Stomach (tissue), 9 donors: Measurements from ENCODE around the gene PPP1R13B. TPM values are rescaled to one million over a fixed set of nuclear protein-coding genes. Genes with fewer than 3 reads are reported as not detected.

Experiments
- DNase-seq, 2 donors: peaks; one replicate each; pipeline versions ENCODE4 v3.0.0 to v3.0.0-alpha.2; 2013 to 2019
- H3K27ac ChIP-seq, 5 donors: fragments of 200-600 bp in 4 of 5; sonication (generic) in 4 of 5; one replicate each; pipeline ENCODE4 v1.5.1; 2013 to 2019; ENCODE audit warnings: mild to moderate bottlenecking in 1 of 5, moderate library complexity in 1 of 5
- H3K27me3 ChIP-seq, 3 donors: fragments of 200-600 bp; sonication (generic); one replicate each; pipeline ENCODE4 v1.5.1; 2017 to 2019; ENCODE audit warnings: mixed run types in 1 of 3
- H3K36me3 ChIP-seq, 4 donors: fragments of 200-600 bp; sonication (generic); 1 replicate in 3 of 4; 2 replicates in 1 of 4; pipeline ENCODE4 v1.5.1; 2016 to 2019
- H3K4me1 ChIP-seq, 4 donors: fragments of 200-600 bp; sonication (generic); one replicate each; pipeline ENCODE4 v1.5.1; 2016 to 2019
- H3K4me3 ChIP-seq, 4 donors: fragments of 200-600 bp; sonication (generic) in 3 of 4; one replicate each; pipeline ENCODE4 v1.5.1; 2016 to 2019; ENCODE audit warnings: mild to moderate bottlenecking in 1 of 4
- H3K9me3 ChIP-seq, 4 donors: fragments of 200-600 bp; sonication (generic); one replicate each; pipeline ENCODE4 v1.5.1; 2016 to 2019
- EP300 ChIP-seq: sonication (generic); formaldehyde crosslinking; IDR thresholded peaks from one replicate; pipeline ENCODE4 v1.6.1; 2017; ENCODE audit warnings: antibody characterized with exemption
- POLR2A ChIP-seq, 4 donors: fragments of 450-650 bp; IDR thresholded peaks; one replicate each; pipeline ENCODE4 v1.6.1; 2016; ENCODE audit warnings: antibody characterized with exemption in 4 of 4, control low read depth in 2 of 4, mild to moderate bottlenecking in 1 of 4, moderate library complexity in 1 of 4
- POLR2AphosphoS5 ChIP-seq, 3 donors: sonication (generic); formaldehyde crosslinking; IDR thresholded peaks; one replicate each; pipeline ENCODE4 v1.6.1; 2016; ENCODE audit warnings: antibody characterized with exemption in 3 of 3
- WGBS, 5 donors: extraction: QIAGEN DNeasy Blood & Tissue Kit in 3 of 5; methylation state at CpG; one replicate each; pipeline versions ENCODE4 v1.1.5 to v1.1.7; 2013 to 2018; 5-methylcytosine and 5-hydroxymethylcytosine counted together
- intact Hi-C: fragments of 100-400 bp; cut with DNase I; formaldehyde crosslinking; loops from one replicate; pipeline ENCODE4 v1.15.1; 2023; ENCODE audit warnings: low total_unique reads
- polyA plus RNA-seq, 3 donors: library from polyadenylated mRNA; stranded (reverse); fragments of 200-250 nt; gene quantifications; one replicate each; pipeline ENCODE4 v1.2.3, GENCODE V29; 2013
- total RNA-seq, 5 donors: library from RNA; depleted of rRNA; stranded (reverse); fragments of >200 nt; gene quantifications; one replicate each; pipeline versions ENCODE4 v1.1.0 to v1.2.3, GENCODE V29; 2014 to 2016
- TF ChIP-seq, protein P1 (sequence below), 7 experiments: fragments of 450-650 bp in 4 of 7; fragments of 200-600 bp in 3 of 7; sonication (generic) in 3 of 7; IDR thresholded peaks; one replicate each; pipeline ENCODE4 v1.5.1; 2016 to 2019; ENCODE audit warnings: antibody characterized with exemption in 7 of 7, control low read depth in 2 of 7, mild to moderate bottlenecking in 1 of 7
- donor health status: healthy with polysubstance abuse.
- donor health status: Bipolar disorder and iron deficiency.
- donor health status: healthy.

Gene PPP1R13B
- total and polyA plus RNA-seq, 8 donors, result 10.8 to 84.0 (median 18.3) TPM

- intact Hi-C loops, result no loop called here
- TF ChIP-seq POLR2AphosphoS5 (IDR thresholded peaks at IDR 0.05) (no peak), EP300 (no peak), POLR2A (IDR thresholded peaks at IDR 0.05) (no peak)
- TF ChIP-seq, protein P1, sequence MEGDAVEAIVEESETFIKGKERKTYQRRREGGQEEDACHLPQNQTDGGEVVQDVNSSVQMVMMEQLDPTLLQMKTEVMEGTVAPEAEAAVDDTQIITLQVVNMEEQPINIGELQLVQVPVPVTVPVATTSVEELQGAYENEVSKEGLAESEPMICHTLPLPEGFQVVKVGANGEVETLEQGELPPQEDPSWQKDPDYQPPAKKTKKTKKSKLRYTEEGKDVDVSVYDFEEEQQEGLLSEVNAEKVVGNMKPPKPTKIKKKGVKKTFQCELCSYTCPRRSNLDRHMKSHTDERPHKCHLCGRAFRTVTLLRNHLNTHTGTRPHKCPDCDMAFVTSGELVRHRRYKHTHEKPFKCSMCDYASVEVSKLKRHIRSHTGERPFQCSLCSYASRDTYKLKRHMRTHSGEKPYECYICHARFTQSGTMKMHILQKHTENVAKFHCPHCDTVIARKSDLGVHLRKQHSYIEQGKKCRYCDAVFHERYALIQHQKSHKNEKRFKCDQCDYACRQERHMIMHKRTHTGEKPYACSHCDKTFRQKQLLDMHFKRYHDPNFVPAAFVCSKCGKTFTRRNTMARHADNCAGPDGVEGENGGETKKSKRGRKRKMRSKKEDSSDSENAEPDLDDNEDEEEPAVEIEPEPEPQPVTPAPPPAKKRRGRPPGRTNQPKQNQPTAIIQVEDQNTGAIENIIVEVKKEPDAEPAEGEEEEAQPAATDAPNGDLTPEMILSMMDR (IDR thresholded peaks at IDR 0.05), result no peak
- H3K27ac ChIP-seq, result peak overlapping the region in 3 of 5 donors; percentile 79 to 94 (median 93)
Measured at GRCh38 chr14:103716899-103717411, 130.4 kb downstream of the PPP1R13B start.

DNA sequence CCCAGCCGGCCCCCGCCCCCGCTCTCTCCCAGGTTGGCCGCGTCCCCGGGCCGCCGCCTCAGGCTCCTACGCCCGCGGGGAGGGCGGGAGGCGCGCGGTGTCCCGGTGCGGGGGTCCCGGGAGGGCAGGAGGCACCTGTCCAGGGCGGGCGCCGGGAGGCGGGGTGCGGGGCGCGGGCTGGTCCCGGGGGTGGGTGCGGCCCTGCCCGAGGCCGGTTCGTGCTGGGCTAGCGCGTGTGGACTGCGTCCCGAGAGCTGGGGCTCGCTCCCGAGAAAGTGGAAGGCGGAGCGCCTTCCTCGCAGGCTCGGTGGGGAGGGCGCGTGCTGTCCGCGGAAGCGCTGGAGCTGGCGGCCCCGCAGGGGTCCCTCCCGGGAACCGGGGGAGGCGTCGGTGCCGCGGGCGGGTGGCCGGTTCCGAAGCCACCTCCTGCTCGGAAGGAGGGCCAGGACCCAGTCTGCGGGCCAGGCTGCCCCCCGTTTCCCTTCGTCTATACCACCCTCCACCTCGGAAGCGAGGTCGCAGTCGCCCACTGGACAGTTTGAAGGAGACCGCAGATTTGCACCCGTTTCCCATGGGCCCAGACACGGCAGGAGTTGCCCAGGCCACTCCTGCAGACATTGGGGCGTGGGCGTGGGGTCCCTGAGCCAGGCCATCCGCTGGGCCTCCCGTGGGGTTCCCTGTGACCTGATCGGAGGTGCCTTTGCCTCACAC lies 131.1 kb downstream of the PPP1R13B start:
- intact Hi-C loops, result no loop called here
- TF ChIP-seq, protein P1 (IDR thresholded peaks at IDR 0.05), result no peak
- TF ChIP-seq POLR2AphosphoS5 (IDR thresholded peaks at IDR 0.05), result no peak
- no peak for TF ChIP-seq POLR2A (IDR thresholded peaks at IDR 0.05)
- no peak for TF ChIP-seq EP300
- 1 to 15% (median 3%) methylated on average over 10 to 72 of the region's 72 CpGs for WGBS, 5 donors
- Histone ChIP-seq H3K4me1 (peaks cover 41 to 90% (median 78%) of the 10 kb centered on the region in 4 donors), H3K36me3 (no peaks in the 10 kb centered on the region), H3K9me3 (no peaks in the 10 kb centered on the region), H3K4me3 (peak overlapping the region; percentile 75 to 95 (median 88)), H3K27ac (peak overlapping the region; percentile 64 to 94 (median 92)), H3K27me3 (no peaks in the 10 kb centered on the region)
- peak in 1 of 2 donors; percentile 75 for DNase-seq

More at GRCh38 chr14:103716899-103717411, 130.4 kb downstream of the PPP1R13B start:
- Histone ChIP-seq H3K4me1 (peaks cover 34 to 90% (median 75%) of the 10 kb centered on the region in 4 donors), H3K36me3 (no peaks in the 10 kb centered on the region), H3K4me3 (peak overlapping the region; percentile 75 to 95 (median 88)), H3K27me3 (no peaks in the 10 kb centered on the region), H3K9me3 (no peaks in the 10 kb centered on the region)
- WGBS, 5 donors, result 75 to 78% (median 76%) methylated on average over 17 of the region's 17 CpGs
- DNase-seq, result no peak

- intact Hi-C loops, result no loop called here
- TF ChIP-seq EP300 (no peak), POLR2AphosphoS5 (IDR thresholded peaks at IDR 0.05) (peak in 2 of 3 donors; percentile 77 to 81)
- DNase-seq, result peak; percentile 100
- H3K4me3 ChIP-seq, result peak within 1 kb of the TSS; percentile 75 to 95 (median 88)
- H3K9me3 ChIP-seq, result no peaks in the 10 kb centered on the region
- H3K27ac ChIP-seq, result peak within 1 kb of the TSS; percentile 64 to 94 (median 92)
- H3K4me1 ChIP-seq, result peaks cover 45 to 90% (median 82%) of the 10 kb centered on the region in 4 donors
- H3K27me3 ChIP-seq, result no peaks in the 10 kb centered on the region
- 0 to 1% (median 1%) methylated on average over 25 to 121 of the region's 121 CpGs for WGBS, 5 donors
- no peaks in the 10 kb centered on the region for H3K36me3 ChIP-seq
Measured at GRCh38 chr14:103715052-103716000, 132.0 kb downstream of the PPP1R13B start, which contains the start of the genes XRCC3 and ZFYVE21. Gene XRCC3 (minus strand): TSS chr14:103715451. CDS start chr14:103711087, 4,364 bp downstream. Gene ZFYVE21 (plus strand): TSS chr14:103715810. CDS start chr14:103715842, 32 bp downstream.

GRCh38 chr14:103714063-103714724 lies 133.2 kb downstream of the PPP1R13B start:
- H3K4me1 ChIP-seq, result peaks cover 48 to 90% (median 86%) of the 10 kb centered on the region in 4 donors
- DNase-seq, result no peak

More at GRCh38 chr14:103714063-103714724, 133.2 kb downstream of the PPP1R13B start:
- intact Hi-C loops, result no loop called here
- TF ChIP-seq POLR2AphosphoS5 (IDR thresholded peaks at IDR 0.05) (no peak), EP300 (no peak), POLR2A (IDR thresholded peaks at IDR 0.05) (no peak)
- TF ChIP-seq, protein P1 (IDR thresholded peaks at IDR 0.05), result no peak
- Histone ChIP-seq H3K27ac (peak overlapping the region in 1 of 5 donors; percentile 93), H3K36me3 (peaks cover 0 to 6% (median 2%) of the 10 kb centered on the region in 4 donors), H3K27me3 (no peaks in the 10 kb centered on the region), H3K9me3 (no peaks in the 10 kb centered on the region), H3K4me3 (peak overlapping the region; percentile 75 to 95 (median 88))
- 71 to 76% (median 74%) methylated on average over 16 of the region's 16 CpGs for WGBS, 5 donors
